ENCODE data around the gene HESX1.

The HESX1 gene

DNA sequence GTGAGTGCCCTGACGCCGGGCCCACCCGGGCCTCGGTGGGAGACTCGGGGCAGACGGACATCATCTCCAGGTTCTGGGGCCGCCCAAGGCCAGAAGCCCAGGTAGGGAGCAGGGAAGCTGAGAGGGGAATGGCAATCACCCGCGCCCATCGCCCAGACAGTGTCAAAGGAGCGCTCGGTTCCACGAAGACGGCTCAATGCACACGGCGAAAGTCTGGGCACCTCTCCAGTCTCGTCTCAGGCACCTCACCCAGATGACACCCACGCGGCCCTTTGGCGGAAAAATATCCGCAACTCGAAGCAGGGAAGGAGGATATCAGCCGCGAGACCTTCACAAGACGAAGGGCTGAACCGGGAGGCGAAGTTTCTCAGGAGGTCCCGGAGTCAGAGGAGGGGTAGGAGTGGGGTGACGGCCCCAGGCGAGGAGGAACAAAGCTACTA lies 35.5 kb downstream of the HESX1 start:
- TF ChIP-seq, protein P1, sequence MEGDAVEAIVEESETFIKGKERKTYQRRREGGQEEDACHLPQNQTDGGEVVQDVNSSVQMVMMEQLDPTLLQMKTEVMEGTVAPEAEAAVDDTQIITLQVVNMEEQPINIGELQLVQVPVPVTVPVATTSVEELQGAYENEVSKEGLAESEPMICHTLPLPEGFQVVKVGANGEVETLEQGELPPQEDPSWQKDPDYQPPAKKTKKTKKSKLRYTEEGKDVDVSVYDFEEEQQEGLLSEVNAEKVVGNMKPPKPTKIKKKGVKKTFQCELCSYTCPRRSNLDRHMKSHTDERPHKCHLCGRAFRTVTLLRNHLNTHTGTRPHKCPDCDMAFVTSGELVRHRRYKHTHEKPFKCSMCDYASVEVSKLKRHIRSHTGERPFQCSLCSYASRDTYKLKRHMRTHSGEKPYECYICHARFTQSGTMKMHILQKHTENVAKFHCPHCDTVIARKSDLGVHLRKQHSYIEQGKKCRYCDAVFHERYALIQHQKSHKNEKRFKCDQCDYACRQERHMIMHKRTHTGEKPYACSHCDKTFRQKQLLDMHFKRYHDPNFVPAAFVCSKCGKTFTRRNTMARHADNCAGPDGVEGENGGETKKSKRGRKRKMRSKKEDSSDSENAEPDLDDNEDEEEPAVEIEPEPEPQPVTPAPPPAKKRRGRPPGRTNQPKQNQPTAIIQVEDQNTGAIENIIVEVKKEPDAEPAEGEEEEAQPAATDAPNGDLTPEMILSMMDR (IDR thresholded peaks at IDR 0.05; ENCODE audit: low read depth, low read length), result no peak
- DNase-seq (ENCODE audit: low read depth in 2 of 2), result peak; percentile 13 to 46
- H3K4me3 ChIP-seq (replicated peaks in 1 of 2; ENCODE audit: low read depth in 2 of 2, low read length in 2 of 2), result peak overlapping the region; percentile 63 to 64

DNA sequence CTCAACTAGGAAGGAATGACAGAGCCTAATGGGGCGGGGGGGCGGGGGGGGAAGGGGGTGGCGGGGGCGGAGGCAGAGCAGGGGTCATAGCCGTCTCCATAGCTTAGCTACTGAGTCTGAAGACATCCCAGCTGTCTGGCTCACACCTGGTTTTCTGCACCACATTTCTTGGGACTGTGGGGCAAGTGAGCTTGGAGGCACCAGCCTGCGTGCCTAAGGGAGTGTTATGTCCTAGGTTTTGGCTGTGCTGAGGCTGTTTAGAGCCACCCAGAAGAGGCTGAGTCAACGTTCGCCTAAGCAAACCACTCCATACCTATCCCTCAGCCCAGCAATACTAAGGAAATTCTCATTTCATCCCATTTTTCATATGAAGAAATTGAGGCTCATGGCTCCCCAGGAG lies 36.0 kb downstream of the HESX1 start:
- TF ChIP-seq, protein P1 (IDR thresholded peaks at IDR 0.05; ENCODE audit: low read depth, low read length), result no peak
- peak overlapping the region in 1 of 2 donors; percentile 63 for H3K4me3 ChIP-seq (replicated peaks in 1 of 2; ENCODE audit: low read depth in 2 of 2, low read length in 2 of 2)

DNA sequence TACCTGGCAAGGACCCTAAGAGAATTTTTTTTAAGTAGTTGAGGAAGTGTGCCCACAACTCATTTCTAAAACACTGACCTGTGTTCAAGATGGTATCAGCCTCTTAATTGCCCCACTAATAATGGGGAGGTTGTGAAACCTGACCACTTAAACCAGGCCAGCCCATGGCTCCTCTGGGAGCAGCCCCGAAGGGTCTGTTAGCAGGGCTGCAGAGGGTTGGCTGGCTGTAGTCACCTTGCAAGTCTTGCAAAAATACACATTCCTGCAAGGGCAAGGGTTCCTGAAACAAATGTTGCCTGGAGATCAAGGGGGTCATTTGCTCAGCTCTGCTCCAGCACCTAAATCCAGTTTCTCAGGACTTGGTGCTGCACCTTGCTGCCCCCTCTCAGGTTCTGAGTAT lies 37.9 kb downstream of the HESX1 start:
- no peak overlapping the region for H3K4me3 ChIP-seq (replicated peaks in 1 of 2; ENCODE audit: low read depth in 2 of 2, low read length in 2 of 2)
- no peak for DNase-seq (ENCODE audit: low read depth in 2 of 2)
- TF ChIP-seq, protein P1 (IDR thresholded peaks at IDR 0.05; ENCODE audit: low read depth, low read length), result no peak

More for the DNA sequence above, 36.0 kb downstream of the HESX1 start:
- DNase-seq (ENCODE audit: low read depth in 2 of 2), result no peak

DNA sequence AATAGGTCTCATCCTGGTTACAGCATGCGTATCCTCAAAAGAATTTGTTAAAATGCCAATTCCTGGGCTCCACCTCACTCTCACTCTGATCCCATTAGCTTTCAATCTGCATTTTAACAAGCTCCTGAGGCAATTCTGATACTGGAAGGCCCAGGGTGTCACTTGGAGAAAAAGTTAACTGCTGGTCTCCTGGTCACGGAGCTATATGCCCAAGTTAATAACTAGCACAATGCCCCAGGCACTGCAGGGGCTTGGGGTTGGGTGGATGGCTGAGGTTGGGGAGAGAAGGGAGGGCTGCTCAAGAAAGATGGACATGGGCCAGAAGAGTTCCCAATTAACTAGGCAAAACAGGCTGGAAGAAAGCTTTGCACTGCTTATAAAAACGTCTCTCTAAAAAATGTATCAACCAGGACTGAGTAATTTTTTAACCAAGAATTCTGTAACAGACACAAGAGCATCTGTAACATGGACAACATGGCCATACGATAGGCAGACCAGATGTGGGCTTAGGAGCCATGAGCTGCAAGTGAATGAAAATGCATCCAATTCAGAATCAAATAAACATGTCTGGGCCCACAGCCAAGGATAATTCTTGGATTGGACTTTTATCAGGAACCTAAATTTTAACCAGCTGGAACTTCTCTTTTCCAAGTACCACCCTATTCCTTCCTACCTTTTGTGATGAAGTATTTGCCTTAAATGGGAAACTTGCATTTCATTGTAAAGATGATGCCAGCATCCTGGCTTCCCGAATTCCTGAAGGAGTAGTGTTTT lies 38.8 kb downstream of the HESX1 start:
- TF ChIP-seq, protein P1 (IDR thresholded peaks at IDR 0.05; ENCODE audit: low read depth, low read length), result no peak
- H3K4me3 ChIP-seq (replicated peaks in 1 of 2; ENCODE audit: low read depth in 2 of 2, low read length in 2 of 2), result no peak overlapping the region
- DNase-seq (ENCODE audit: low read depth in 2 of 2), result peak in 1 of 2 donors; percentile 65

DNA sequence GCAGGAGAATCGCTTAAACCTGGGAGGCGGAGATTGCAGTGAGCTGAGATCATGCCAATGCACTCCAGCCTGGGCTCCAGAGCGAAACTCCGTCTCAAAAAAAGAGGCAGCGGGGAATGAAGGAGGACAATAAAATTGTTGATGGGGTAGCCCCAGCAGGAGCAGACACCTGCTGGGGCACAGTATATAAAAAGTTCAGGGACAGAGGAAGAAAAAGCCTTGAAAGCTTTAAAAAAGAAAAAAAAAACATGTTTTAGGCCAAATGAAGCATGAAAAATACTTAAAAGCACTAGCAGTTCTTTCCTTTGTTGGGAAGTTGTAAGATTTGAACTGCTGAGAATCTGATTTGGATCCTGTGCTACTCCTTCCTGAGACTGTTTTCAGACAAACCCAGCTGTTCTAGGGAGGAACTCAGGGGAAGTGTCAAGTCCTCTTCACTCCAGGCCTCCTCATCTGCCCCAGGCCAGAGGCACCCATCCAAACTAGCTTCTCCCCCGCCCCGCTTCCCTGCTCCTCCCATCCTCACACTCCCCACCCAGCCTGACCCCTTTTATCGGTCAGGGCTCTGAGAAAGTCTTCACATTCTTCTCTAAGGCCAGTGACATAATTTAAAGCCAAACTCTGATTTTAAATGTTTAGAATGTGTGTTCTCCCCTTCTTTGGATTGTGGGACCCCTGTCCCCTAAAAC lies 39.6 kb downstream of the HESX1 start:
- DNase-seq (ENCODE audit: low read depth in 2 of 2), result peak in 1 of 2 donors; percentile 67
- TF ChIP-seq, protein P1 (IDR thresholded peaks at IDR 0.05; ENCODE audit: low read depth, low read length), result no peak
- H3K4me3 ChIP-seq (replicated peaks in 1 of 2; ENCODE audit: low read depth in 2 of 2, low read length in 2 of 2), result no peak overlapping the region

DNA sequence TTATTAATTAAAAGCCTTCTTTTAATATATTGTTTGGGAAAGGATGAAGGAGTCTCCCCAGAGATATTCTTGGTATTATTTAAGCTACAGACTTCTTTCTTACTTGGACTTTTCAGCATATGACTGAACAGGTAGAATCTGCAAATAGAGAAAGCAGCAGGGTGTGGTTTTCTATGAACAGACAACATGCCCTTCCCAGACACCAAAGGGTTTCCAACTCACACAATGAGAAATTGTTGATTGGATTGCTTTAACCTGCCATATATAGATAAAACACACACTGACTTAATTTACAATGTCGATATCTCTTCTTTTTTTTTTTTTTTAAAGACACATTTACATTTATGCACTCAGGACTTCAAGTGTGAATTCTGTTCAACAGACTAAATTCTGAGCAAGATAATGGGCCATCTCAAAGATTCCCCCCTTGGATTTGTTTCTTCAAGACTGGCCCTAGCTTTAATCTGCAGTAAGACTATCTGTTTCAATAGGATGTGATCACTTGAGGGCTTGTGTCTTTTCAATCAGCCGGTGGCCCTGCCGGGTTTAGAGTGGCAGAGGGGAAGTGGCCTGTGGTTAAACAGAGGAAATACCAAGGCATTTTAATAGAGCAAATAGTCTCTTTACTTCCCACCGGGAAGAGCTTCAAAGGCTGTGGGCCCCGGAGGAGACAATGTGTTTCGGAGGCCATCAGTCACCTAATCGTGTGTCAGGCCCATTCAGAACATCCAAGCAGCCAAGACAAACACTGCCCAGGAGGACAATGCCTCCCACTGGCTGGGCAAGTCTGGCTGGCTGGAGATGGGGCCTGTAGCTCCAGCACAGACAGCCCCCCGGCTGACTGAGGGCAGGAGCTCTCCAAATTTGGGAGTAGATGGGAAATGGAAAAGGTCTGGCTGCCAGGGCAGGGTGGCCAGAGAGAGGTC lies 40.7 kb downstream of the HESX1 start:
- H3K4me3 ChIP-seq (replicated peaks in 1 of 2; ENCODE audit: low read depth in 2 of 2, low read length in 2 of 2), result no peak overlapping the region
- TF ChIP-seq, protein P1 (IDR thresholded peaks at IDR 0.05; ENCODE audit: low read depth, low read length), result no peak
- no peak for DNase-seq (ENCODE audit: low read depth in 2 of 2)
